ENCODE data around the gene PTPRK.

PTPRK gene

DNA sequence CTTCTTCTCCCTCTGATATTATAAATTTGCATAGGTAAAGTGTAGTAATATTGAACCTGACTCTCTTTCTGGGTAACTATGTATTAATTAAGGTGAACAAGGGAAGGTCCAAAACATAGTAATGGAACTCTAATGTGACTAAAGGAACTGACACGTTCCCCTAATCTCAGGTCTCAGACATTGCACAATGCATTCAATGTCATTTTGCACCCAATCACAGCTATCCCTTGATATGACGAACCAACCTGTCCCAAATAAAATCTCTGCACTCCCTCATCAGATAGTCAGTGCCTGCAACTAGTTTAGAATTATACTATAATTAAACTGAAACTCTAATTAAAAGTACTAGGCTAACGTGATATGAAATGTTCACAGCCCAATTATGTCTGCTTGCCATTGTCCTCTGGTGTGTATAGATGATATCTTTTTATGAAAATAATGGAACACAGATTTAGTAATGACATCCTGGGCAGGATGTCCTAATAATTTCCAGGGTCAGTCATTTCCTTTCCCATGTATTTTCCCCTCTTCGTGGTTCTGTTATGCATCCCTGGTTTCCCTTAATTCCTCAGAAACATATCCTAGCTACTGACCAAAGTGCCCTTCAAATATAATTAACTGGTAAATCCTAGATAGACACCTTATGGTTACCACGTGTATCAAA lies 36.8 kb downstream of the PTPRK start:
- no peaks in the 10 kb centered on the region for H3K27me3 Mint-ChIP-seq
- no peak overlapping the region for H3K27ac Mint-ChIP-seq
- ATAC-seq, result no peak
- no peak overlapping the region for H3K4me3 Mint-ChIP-seq
- no peaks in the 10 kb centered on the region for H3K9me3 Mint-ChIP-seq
- no peak for DNase-seq
- H3K4me1 Mint-ChIP-seq, result peaks cover 11% of the 10 kb centered on the region

DNA sequence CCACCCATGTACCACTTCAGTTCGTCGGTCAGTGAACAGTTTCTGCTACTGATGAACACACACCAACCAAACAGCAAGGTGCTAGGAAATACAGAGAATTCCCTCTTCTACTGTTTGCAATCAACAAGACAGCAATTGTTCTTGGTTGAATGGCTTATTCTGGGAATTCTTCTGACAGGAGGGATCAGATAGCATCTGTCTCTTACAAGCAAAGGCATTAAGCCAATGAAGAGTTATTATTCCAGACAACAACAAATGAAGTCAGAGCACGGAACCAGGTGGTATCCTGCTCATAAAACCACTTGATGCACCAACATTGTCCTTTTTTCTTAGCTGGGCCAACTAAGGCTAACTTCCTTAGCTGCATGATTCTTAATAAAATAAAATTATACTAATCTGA lies 37.8 kb downstream of the PTPRK start:
- H3K4me1 Mint-ChIP-seq, result peaks cover 16% of the 10 kb centered on the region
- no peak overlapping the region for H3K4me3 Mint-ChIP-seq
- no peaks in the 10 kb centered on the region for H3K9me3 Mint-ChIP-seq
- H3K27me3 Mint-ChIP-seq, result no peaks in the 10 kb centered on the region
- no peak overlapping the region for H3K27ac Mint-ChIP-seq
- DNase-seq (no peak), ATAC-seq (no peak)

DNA sequence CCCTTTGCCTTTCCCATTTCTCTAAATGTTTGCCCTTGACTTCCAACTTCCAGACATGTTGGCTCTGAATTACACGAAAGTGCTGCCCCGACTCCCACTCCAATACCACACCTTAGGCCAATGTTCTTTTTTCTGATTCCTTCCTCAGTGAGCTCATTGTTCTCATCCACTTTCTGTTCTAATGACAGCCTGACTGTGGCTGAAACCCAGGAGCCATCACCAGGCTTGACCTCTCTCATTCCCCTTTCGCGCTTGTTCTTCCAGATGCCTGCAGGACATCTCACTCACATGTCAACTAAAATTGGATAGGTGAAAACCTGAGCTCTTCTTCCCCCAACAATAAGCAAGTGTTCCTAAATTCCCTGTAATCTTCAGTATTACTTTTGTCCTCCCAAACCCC lies 40.4 kb downstream of the PTPRK start:
- Mint-ChIP-seq H3K27me3 (no peaks in the 10 kb centered on the region), H3K27ac (no peak overlapping the region), H3K9me3 (no peaks in the 10 kb centered on the region), H3K4me3 (no peak overlapping the region), H3K4me1 (peaks cover 11% of the 10 kb centered on the region)
- no peak for ATAC-seq
- no peak for DNase-seq

DNA sequence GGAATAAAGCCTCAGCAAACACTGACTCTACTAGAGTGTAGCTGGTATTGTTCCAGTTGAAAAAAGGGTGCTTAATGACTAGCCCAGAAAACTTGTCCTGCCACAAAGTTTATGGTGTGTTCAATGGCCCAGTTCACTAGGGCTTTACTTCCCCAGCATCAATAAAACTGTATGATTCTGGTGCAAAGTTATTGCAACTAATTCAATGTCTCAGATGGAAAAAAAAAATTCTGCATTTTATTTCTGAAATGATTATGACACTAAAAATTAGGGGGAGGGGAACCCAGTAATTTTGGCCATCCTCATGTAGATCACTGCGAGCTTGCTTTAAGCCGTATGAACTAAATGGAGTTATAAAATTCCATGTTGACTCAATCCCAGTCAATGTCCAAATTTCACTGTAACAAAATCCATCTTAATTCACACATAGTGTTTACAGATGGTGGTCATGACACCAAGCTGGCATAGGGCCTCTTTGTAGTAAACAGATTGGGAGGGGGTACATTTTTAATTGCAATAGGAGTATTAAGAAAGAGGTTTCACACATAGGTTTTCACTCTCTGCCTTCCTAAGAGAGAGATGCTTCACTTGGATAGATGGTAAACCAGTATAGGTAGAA lies 41.2 kb downstream of the PTPRK start:
- peak; percentile 33 for ATAC-seq
- no peak for DNase-seq
- peak overlapping the region; percentile 56 to 77 for H3K4me3 Mint-ChIP-seq
- H3K27me3 Mint-ChIP-seq, result no peaks in the 10 kb centered on the region
- peak overlapping the region; percentile 75 to 93 for H3K27ac Mint-ChIP-seq
- H3K9me3 Mint-ChIP-seq, result no peaks in the 10 kb centered on the region
- H3K4me1 Mint-ChIP-seq, result peaks cover 11% of the 10 kb centered on the region

DNA sequence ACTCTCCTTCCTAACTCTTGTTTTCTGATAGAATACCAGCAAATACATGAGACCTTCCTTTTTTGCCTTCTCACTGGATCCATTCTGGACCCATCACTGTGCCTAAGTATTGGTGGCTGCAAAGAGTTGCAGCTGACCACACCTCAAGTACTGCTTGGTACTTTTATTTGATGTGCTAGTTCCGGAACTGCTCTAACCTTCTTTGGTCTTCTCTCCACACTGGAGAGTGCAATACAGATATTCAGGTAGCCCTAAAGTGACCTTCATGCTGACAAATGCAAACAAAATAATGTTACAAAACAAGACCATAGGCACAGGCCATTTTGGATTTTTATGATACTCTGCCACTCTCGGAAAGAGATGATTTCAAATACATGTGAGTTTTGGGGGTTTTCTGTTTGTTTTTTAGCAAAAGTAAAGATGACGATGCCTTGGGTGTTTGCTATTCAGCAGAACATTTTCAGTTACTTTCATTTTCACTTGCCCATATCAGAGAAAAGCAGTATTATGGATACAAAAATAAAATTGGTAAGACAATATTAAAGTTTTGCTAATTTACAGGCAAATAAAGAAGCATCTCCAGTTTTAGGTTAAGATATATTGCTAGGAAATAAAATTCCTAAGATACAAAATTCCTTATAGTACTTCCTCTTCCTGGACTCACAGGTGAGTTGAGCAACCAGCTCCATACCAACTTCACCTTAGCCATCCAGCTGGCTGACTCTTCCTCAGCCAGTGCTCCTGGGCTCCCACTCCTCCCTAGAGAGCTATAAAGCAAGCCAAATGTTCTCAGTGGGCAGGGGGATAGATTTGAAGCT lies 42.0 kb downstream of the PTPRK start:
- Mint-ChIP-seq H3K27ac (peak overlapping the region; percentile 75 to 93), H3K27me3 (no peaks in the 10 kb centered on the region)

DNA sequence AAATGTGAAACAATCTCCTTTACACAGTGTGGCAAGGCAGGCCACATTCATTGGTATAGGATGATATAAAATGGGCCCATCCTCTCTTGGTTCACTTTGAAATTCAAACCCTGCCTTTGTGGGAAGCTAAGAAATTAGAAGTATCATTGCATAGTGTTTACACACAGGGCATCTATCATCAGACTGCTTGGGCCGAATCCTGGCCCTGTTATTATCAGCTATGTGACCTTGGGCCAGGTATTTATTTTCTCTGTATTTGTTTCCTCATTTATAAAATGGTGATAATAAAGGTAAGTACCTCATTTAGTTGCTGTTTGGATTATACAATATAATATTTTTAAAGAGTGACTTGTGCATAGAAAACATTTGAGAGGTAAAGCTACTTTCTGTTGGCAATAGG lies 45.5 kb downstream of the PTPRK start:
- H3K9me3 Mint-ChIP-seq, result no peaks in the 10 kb centered on the region
- DNase-seq (no peak), ATAC-seq (no peak)
- peaks cover 6% of the 10 kb centered on the region for H3K4me1 Mint-ChIP-seq
- H3K4me3 Mint-ChIP-seq, result no peak overlapping the region
- H3K27me3 Mint-ChIP-seq, result no peaks in the 10 kb centered on the region
- no peak overlapping the region for H3K27ac Mint-ChIP-seq

More for the DNA sequence above, 42.0 kb downstream of the PTPRK start:
- peaks cover 11% of the 10 kb centered on the region for H3K4me1 Mint-ChIP-seq
- no peak for DNase-seq
- no peaks in the 10 kb centered on the region for H3K9me3 Mint-ChIP-seq
- H3K4me3 Mint-ChIP-seq, result peak overlapping the region; percentile 56 to 77
- ATAC-seq, result peak; percentile 46

DNA sequence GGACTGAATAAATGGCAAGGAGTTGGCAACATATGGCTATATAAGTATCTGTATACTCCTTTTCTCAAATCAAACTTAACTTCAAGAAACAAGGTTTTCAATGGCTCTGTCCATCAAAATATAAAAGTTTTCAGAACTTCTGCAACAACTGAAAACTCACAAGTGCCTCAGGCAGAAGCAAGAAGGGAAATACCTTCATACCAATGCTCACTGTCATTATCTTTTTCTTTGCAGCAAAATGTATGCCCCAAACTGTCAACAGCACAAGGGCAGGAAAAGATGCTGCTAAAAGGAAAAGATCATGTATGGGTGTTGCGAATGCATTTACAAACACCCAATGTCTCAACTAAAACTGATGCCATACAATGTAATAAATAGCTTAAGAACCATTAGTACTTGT lies 45.9 kb downstream of the PTPRK start:
- H3K27ac Mint-ChIP-seq, result no peak overlapping the region
- peaks cover 5% of the 10 kb centered on the region for H3K4me1 Mint-ChIP-seq
- H3K27me3 Mint-ChIP-seq, result no peaks in the 10 kb centered on the region
- ATAC-seq (no peak), DNase-seq (no peak)
- no peak overlapping the region for H3K4me3 Mint-ChIP-seq
- no peaks in the 10 kb centered on the region for H3K9me3 Mint-ChIP-seq

DNA sequence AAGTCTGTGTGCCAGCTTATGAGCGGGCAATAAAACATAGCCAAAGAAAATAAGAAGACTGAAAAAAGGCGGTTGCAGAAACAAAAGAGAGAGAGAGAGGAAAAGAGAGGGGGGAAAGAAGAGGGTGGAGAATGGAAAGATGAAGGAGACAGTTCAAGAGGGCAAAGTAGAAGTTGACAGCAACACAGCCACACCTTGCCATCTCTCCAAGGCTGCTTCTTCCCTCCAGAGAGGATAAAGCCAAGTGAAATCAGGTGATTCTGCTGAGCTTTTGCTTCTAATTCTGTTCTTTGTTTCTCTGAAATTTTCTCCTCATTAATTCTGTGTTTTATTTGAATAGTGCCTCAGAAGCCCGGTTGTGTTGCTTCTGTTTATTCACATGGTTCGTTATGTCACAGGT lies 48.5 kb downstream of the PTPRK start:
- H3K4me1 Mint-ChIP-seq, result no peaks in the 10 kb centered on the region
- no peak overlapping the region for H3K4me3 Mint-ChIP-seq
- H3K27ac Mint-ChIP-seq, result no peak overlapping the region
- no peaks in the 10 kb centered on the region for H3K9me3 Mint-ChIP-seq
- no peak for DNase-seq
- no peak for ATAC-seq
- no peaks in the 10 kb centered on the region for H3K27me3 Mint-ChIP-seq

DNA sequence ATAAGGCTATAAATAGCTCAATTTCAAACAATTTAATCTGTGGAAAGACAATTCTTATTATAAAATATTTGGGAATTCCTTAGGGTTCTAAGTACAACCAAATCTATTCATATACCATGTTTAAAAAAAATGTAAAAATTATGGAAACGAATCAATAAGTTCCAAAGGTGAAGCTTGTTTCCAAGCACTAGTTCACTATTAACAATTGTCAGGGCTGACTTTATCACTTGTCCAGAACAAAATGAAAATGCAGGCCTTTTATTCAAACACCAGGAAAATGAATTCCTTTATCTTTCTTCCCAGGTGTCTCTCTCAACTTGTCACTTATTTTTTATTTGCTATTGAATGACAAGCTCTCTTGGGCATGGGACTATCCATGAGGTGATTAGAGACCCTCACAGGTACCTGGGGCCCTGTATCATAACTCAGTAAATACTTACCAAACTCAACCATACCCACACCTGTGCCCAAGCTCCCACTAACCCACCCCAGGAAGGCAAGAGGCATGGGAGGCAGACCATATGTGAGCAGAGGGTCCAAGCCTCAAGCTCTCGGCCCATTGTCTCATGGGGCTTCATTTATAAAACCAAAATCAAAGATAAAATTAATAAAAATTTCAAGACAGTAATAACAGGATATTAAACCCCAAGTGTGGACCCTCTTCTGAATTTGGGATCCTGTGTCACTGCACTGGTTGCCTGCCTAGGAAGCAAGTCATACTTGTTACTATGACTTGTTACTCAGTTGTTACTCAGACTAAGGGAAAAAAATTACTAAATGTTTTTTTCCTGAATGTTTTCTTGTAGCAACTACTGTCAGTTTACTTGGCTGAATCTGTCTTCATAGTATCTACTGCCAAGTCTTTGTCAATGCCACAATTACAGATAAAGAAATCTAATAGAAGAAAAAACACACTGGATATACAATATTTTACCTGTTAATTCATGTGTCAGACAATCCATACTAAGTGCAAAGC lies 54.7 kb downstream of the PTPRK start:
- Mint-ChIP-seq H3K4me3 (no peak overlapping the region), H3K4me1 (no peaks in the 10 kb centered on the region), H3K27ac (no peak overlapping the region), H3K27me3 (no peaks in the 10 kb centered on the region), H3K9me3 (no peaks in the 10 kb centered on the region)
- ATAC-seq, result no peak
- DNase-seq, result no peak

DNA sequence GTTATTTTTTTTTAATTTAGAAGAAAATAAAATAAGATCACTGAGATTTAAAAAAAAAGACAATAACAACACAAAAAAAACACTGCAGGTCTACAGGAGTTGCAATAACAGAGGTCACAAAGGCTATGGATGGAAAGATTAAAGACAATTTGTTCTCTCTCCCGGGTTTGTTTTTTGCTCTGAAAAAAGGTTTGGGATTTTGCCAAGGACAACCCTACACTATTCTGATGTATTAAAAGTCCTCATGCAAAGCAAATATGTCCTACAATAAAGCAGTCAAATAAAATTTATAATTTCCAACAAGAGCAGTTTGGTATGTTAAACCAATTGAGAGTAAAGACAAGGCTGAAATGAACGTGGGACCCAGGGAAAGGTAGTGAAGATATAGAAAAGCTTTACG lies 55.6 kb downstream of the PTPRK start:
- H3K4me3 Mint-ChIP-seq, result no peak overlapping the region
- no peaks in the 10 kb centered on the region for H3K4me1 Mint-ChIP-seq

DNA sequence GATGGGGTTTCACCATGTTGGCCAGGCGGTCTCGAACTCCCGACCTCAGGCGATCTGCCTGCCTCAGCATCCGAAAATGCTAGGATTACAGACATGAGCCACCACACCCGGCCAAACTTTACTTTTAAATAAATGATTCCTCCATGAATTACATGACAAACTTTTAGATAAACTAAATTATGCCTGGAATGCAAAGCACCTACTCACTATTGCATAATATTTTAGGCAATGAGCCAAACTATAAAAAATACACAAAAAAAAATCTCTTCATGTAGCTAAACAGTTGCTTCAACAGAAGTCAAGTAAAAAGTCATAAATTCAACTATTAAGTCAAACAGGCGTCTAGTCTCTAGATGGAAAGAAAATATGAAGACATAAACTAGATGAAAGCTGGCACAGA lies 56.5 kb downstream of the PTPRK start:
- no peaks in the 10 kb centered on the region for H3K27me3 Mint-ChIP-seq
- no peaks in the 10 kb centered on the region for H3K4me1 Mint-ChIP-seq
- no peak overlapping the region for H3K27ac Mint-ChIP-seq
- ATAC-seq (no peak), DNase-seq (no peak)
- peaks cover 0 to 7% of the 10 kb centered on the region in 2 donors for H3K9me3 Mint-ChIP-seq
- no peak overlapping the region for H3K4me3 Mint-ChIP-seq

More for the DNA sequence above, 55.6 kb downstream of the PTPRK start:
- Mint-ChIP-seq H3K27ac (no peak overlapping the region), H3K27me3 (no peaks in the 10 kb centered on the region), H3K9me3 (peaks cover 0 to 3% of the 10 kb centered on the region in 2 donors)
- no peak for DNase-seq
- no peak for ATAC-seq

DNA sequence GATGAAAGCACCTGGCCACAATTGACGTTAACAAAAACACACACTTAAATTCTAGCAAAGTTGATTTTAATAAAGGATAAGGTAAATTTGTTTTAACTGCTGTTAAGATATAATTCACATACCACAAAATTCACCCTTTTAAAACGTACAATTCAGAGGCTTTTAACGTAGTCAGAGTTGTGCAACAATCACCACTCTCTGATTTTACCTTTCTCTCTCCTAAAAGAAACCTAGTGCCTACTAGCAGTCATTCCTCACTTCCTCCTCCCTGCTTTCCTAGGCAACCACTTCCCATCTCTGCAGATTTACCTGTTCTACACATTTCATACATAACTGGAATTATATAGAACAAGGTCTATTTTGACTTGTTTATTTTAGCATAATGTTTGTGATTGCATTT lies 58.9 kb downstream of the PTPRK start:
- Mint-ChIP-seq H3K4me1 (no peaks in the 10 kb centered on the region), H3K9me3 (peaks cover 0 to 7% of the 10 kb centered on the region in 2 donors), H3K4me3 (no peak overlapping the region), H3K27ac (no peak overlapping the region), H3K27me3 (no peaks in the 10 kb centered on the region)
- ATAC-seq (no peak), DNase-seq (no peak)

DNA sequence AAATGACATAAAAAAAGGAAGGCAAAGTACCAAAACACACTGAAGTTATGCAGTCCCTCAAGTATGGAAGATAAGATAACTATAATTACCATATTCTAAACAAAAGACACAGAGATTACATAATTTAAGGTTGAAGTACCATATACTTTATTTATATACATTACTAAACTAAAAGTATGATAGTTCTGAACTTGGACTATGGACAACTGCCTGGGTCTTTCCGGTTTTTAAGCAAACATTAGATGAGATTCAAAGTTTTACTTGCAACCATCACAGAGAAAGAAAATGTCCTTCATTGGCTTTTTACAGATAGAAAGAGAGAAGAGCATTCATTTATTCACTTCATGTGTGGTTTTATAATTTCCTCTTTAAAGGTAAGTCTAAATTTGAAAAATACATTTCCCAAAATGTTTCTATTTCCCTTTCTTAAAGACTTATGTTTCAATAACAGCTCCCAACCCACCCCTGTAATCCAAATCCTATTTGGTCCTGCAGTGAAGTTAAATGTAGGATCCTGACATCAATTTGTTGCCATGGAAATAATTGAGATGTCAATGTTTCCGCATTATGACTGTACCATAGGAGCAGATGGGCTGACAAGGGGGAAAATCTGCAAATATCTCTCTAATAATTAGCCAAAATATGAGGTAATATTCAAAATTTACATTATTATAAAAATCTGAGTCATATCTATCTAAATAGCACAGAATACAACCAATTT lies 63.7 kb downstream of the PTPRK start:
- H3K9me3 Mint-ChIP-seq, result peaks cover 0 to 7% of the 10 kb centered on the region in 2 donors
- H3K27me3 Mint-ChIP-seq, result no peaks in the 10 kb centered on the region
- no peak for DNase-seq

DNA sequence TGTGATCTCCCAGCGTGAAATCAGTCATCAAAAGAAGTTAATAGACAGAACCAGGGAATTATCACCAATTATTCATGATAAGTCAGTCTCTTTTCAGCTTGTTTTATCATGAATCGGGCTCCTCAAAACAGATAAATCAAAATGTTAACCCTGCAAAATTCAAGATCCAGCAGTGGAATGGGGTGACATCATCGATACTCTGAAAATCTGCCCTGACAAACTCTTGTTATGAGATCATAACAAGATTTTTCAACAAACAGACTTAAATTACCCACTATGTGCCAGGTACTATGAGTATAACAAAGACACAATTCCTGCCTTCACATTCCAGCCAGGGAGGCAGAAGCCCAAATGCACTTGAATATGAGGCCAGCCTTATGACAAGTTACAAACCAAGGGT lies 64.4 kb downstream of the PTPRK start:
- no peak for ATAC-seq
- no peak for DNase-seq
- Mint-ChIP-seq H3K4me1 (no peaks in the 10 kb centered on the region), H3K27me3 (no peaks in the 10 kb centered on the region), H3K4me3 (no peak overlapping the region), H3K9me3 (peaks cover 0 to 7% of the 10 kb centered on the region in 2 donors), H3K27ac (no peak overlapping the region)

More for the DNA sequence above, 63.7 kb downstream of the PTPRK start:
- H3K27ac Mint-ChIP-seq, result no peak overlapping the region
- no peaks in the 10 kb centered on the region for H3K4me1 Mint-ChIP-seq
- H3K4me3 Mint-ChIP-seq, result no peak overlapping the region
- ATAC-seq, result no peak

DNA sequence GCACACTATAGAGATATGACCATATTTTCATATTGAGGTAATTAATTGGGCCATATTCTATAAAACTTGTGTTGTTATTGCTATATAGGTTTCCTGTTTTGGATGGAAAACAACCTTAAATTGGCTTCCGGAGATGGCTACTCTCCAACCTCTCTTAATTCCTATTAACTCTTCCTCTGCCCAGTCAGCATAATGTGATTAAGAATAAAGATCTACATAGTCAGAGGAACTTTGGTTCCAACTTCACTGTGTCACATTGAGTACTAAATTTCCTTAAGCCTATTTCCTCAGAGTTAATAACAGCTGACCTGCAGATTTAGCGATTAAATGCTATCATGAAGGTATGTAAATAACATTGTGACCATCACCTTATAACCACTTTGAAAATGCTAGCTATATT lies 67.7 kb downstream of the PTPRK start:
- ATAC-seq (no peak), DNase-seq (no peak)
- H3K27me3 Mint-ChIP-seq, result no peaks in the 10 kb centered on the region
- no peaks in the 10 kb centered on the region for H3K4me1 Mint-ChIP-seq
- H3K27ac Mint-ChIP-seq, result no peak overlapping the region
- H3K4me3 Mint-ChIP-seq, result no peak overlapping the region
- H3K9me3 Mint-ChIP-seq, result no peaks in the 10 kb centered on the region
